ENCODE data around the gene SNF8.

DNA sequence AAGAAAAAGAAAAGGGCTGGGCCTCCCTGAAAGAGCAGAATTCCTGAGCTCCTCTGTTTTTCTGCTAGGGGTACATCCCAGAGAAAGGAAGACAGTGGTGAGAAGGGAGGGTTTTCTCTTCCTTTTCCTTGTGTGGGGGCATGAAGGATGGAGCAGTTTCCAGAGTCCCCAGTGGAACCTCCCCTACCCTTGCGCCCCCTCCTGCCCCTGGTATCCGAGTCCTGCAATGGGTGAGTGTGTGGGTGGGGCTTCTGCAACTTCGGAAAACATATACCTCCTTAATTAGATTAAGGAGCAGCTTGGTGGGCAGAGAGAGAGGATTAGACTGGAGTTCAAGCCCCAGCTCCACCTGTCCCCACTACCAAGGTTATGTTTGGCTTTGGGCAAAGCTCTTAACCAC lies 29.2 kb upstream of the SNF8 start:
- TF ChIP-seq CTCF (IDR thresholded peaks at IDR 0.05) (no peak), POLR2AphosphoS5 (IDR thresholded peaks at IDR 0.05; ENCODE audit: low read depth, low read length) (no peak)
- TF ChIP-seq, protein P1, sequence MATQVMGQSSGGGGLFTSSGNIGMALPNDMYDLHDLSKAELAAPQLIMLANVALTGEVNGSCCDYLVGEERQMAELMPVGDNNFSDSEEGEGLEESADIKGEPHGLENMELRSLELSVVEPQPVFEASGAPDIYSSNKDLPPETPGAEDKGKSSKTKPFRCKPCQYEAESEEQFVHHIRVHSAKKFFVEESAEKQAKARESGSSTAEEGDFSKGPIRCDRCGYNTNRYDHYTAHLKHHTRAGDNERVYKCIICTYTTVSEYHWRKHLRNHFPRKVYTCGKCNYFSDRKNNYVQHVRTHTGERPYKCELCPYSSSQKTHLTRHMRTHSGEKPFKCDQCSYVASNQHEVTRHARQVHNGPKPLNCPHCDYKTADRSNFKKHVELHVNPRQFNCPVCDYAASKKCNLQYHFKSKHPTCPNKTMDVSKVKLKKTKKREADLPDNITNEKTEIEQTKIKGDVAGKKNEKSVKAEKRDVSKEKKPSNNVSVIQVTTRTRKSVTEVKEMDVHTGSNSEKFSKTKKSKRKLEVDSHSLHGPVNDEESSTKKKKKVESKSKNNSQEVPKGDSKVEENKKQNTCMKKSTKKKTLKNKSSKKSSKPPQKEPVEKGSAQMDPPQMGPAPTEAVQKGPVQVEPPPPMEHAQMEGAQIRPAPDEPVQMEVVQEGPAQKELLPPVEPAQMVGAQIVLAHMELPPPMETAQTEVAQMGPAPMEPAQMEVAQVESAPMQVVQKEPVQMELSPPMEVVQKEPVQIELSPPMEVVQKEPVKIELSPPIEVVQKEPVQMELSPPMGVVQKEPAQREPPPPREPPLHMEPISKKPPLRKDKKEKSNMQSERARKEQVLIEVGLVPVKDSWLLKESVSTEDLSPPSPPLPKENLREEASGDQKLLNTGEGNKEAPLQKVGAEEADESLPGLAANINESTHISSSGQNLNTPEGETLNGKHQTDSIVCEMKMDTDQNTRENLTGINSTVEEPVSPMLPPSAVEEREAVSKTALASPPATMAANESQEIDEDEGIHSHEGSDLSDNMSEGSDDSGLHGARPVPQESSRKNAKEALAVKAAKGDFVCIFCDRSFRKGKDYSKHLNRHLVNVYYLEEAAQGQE (IDR thresholded peaks at IDR 0.05; ENCODE audit: insufficient read depth in 1 of 2, low read depth in 2 of 2, low read length in 1 of 2), result no peak
